HEK293T (cell line): ENCODE data around the gene SLC25A26.

ENCODE experiments used
- BHLHE40 ChIP-seq: fragments of 450-650 bp; IDR thresholded peaks from 2 replicates; pipeline ENCODE4 v1.6.1; 2016; ENCODE audit warnings: mild to moderate bottlenecking, moderate library complexity, borderline replicate concordance
- FOXA1 ChIP-seq: fragments of 450-650 bp; IDR thresholded peaks from 2 replicates; pipeline ENCODE4 v1.6.1; 2016; ENCODE audit warnings: mild to moderate bottlenecking
- FOXM1 ChIP-seq: fragments of 450-650 bp; IDR thresholded peaks from 2 replicates; pipeline ENCODE4 v1.6.1; 2017; ENCODE audit warnings: mild to moderate bottlenecking, borderline replicate concordance
- L3MBTL2 ChIP-seq: fragments of 450-650 bp; conservative IDR thresholded peaks from 2 replicates; pipeline ENCODE4 v1.6.1; 2016; ENCODE audit warnings: mild to moderate bottlenecking
- SP1 ChIP-seq: fragments of 450-650 bp; IDR thresholded peaks from 2 replicates; pipeline ENCODE4 v1.6.1; 2017

- no peak for TF ChIP-seq SP1
- TF ChIP-seq FOXA1: no peak
- TF ChIP-seq BHLHE40: no peak
- TF ChIP-seq FOXM1: no peak
- TF ChIP-seq L3MBTL2: no peak
Observed at GRCh38 chr3:66303491-66303901, 82.7 kb downstream of the SLC25A26 start.
